Measurements from ENCODE around the gene OBP2B.

DNA sequence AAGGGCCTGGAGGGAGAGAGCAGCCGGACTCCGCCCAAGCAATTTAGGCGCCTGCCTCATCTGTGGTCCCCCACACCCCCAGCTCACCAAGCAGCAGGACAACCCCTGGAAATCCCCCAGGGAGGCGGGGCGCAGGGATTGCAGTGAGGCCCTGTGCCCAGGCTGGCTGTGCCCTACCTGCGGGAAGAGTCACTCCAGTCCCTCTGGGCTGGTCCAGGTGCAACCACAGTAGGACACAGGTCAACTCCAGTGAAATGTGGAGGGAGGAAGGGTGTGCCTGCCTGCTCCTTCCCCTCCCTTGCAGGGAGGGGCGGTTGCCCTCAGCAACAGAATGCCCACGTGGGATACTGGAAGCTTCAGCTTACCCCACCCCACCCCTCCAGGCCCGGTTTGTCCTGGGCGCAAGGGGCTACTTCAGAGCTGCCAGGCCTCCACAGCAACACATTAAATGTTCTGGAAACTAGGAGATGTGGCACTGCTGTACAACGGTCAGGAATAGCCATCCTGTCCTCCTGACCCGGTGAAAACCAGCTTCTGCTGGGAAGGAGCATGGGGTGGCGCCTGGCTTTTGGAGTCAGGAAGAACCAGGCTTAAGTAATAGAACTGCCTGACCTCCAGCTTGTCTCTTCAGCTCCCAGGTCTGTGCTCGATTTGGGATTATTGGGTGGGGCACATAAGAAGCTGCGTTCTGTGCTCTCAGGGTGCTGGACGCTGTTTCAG lies 43.4 kb upstream of the OBP2B start:
- TF ChIP-seq, protein P1, sequence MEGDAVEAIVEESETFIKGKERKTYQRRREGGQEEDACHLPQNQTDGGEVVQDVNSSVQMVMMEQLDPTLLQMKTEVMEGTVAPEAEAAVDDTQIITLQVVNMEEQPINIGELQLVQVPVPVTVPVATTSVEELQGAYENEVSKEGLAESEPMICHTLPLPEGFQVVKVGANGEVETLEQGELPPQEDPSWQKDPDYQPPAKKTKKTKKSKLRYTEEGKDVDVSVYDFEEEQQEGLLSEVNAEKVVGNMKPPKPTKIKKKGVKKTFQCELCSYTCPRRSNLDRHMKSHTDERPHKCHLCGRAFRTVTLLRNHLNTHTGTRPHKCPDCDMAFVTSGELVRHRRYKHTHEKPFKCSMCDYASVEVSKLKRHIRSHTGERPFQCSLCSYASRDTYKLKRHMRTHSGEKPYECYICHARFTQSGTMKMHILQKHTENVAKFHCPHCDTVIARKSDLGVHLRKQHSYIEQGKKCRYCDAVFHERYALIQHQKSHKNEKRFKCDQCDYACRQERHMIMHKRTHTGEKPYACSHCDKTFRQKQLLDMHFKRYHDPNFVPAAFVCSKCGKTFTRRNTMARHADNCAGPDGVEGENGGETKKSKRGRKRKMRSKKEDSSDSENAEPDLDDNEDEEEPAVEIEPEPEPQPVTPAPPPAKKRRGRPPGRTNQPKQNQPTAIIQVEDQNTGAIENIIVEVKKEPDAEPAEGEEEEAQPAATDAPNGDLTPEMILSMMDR (conservative IDR thresholded peaks at IDR 0.05; ENCODE audit: low read length): no peak
- no peak for TF ChIP-seq EZH2phosphoT487 (IDR thresholded peaks at IDR 0.05; ENCODE audit: borderline replicate concordance, low read depth, low read length)
